HFFc6 (cell line): Measurements from ENCODE around the gene RHBDL3. TPM values are rescaled to one million over a fixed set of nuclear protein-coding genes. Genes with fewer than 3 reads are reported as not detected.
"Not testable (repeated sequence)": the region's sequence is repeated elsewhere in the genome, so short reads cannot be mapped to it uniquely, and the experiment has no call there.

Source experiments
- DNase-seq: peaks from one replicate; pipeline ENCODE4 v3.0.0-alpha.2; 2018
- H3K27ac Mint-ChIP-seq: 2 replicates; pipeline ENCODE4 v1.8.0; 2020; ENCODE audit warnings: mild to moderate bottlenecking, mixed read lengths
- H3K27me3 Mint-ChIP-seq: 2 replicates; pipeline ENCODE4 v1.8.0; 2021; ENCODE audit warnings: mild to moderate bottlenecking, moderate library complexity, mixed read lengths; ENCODE audit not compliant: insufficient read depth
- H3K36me3 Mint-ChIP-seq: 2 replicates; pipeline ENCODE4 v1.8.0; 2021; ENCODE audit warnings: low read depth, mixed read lengths
- H3K4me1 Mint-ChIP-seq: 2 replicates; pipeline ENCODE4 v1.8.0; 2020; ENCODE audit warnings: low read depth, mixed read lengths
- H3K4me3 Mint-ChIP-seq: 2 replicates; pipeline ENCODE4 v1.8.0; 2020; ENCODE audit warnings: mild to moderate bottlenecking, moderate library complexity, mixed read lengths
- H3K9me3 Mint-ChIP-seq: 2 replicates; pipeline ENCODE4 v1.8.0; 2020; ENCODE audit warnings: mild to moderate bottlenecking, mixed read lengths
- total RNA-seq, 6 experiments: library from RNA; stranded (reverse); fragmentation: NEBNext Ultra II Directional; extraction: Animal tissue kit (Norgen Biotek cat#: 25700); gene quantifications; 2 replicates in 1 of 6; 3 replicates in 5 of 6; pipeline ENCODE4 v1.2.3, GENCODE V29; 2021
- TF ChIP-seq, protein P1 (sequence below): fragments of 200-600 bp; sonication (generic); IDR thresholded peaks from 2 replicates; pipeline ENCODE4 v1.5.0; 2021; ENCODE audit warnings: antibody characterized with exemption, mild to moderate bottlenecking

RHBDL3 gene
- total RNA-seq, 6 experiments from 2014 or later: 0.07 TPM; not detected in 5

DNA sequence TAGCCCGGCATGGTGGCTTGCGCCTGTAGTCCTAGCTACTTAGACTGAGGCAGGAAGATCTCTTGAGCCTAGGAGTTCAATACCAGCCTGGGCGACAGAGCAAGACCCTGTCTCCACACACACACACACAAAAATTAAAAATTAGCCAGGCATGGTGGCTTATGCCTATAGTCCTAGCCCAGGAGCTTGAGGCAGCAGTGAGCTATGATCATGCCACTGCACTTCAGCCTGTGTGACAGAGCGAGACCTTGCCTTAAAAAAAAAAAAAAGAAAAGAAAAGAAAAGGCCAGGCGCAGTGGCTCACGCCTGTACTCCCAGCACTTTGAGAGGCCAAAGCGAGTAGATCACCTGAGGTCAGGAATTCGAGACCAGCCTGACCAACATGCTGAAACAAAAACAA lies 52.4 kb downstream of the RHBDL3 start:
- H3K27me3 Mint-ChIP-seq: peaks cover 26% of the 10 kb centered on the region
- TF ChIP-seq, protein P1, sequence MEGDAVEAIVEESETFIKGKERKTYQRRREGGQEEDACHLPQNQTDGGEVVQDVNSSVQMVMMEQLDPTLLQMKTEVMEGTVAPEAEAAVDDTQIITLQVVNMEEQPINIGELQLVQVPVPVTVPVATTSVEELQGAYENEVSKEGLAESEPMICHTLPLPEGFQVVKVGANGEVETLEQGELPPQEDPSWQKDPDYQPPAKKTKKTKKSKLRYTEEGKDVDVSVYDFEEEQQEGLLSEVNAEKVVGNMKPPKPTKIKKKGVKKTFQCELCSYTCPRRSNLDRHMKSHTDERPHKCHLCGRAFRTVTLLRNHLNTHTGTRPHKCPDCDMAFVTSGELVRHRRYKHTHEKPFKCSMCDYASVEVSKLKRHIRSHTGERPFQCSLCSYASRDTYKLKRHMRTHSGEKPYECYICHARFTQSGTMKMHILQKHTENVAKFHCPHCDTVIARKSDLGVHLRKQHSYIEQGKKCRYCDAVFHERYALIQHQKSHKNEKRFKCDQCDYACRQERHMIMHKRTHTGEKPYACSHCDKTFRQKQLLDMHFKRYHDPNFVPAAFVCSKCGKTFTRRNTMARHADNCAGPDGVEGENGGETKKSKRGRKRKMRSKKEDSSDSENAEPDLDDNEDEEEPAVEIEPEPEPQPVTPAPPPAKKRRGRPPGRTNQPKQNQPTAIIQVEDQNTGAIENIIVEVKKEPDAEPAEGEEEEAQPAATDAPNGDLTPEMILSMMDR: no peak
- no peaks in the 10 kb centered on the region for H3K9me3 Mint-ChIP-seq
- H3K4me1 Mint-ChIP-seq: no peaks in the 10 kb centered on the region
- H3K36me3 Mint-ChIP-seq: no peaks in the 10 kb centered on the region
- no peak for DNase-seq
- H3K27ac Mint-ChIP-seq: no peak overlapping the region
- H3K4me3 Mint-ChIP-seq: no peak overlapping the region

DNA sequence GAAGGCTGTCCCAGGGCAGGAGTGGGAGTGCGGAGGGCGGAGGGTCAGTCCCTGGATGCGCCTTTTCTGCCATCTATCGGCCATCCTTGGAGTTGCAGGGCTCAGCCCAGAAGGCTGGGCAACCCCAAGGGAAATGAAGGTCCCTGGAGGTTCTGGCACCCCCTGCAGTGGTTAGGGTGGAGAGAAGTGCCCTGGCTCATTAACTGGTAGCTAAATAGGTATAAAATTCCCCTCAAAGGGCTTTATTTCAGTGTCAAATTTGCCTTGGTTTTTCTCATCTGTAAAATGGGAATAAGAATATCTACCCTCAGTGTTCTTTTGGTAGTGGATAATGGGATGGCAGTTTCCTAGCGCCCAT lies 53.9 kb downstream of the RHBDL3 start:
- no peak overlapping the region for H3K4me3 Mint-ChIP-seq
- TF ChIP-seq, protein P1: peak; percentile 92
- H3K27me3 Mint-ChIP-seq: peaks cover 26% of the 10 kb centered on the region
- no peak overlapping the region for H3K27ac Mint-ChIP-seq
- no peaks in the 10 kb centered on the region for H3K9me3 Mint-ChIP-seq
- peak; percentile 41 for DNase-seq
- H3K4me1 Mint-ChIP-seq: peaks cover 9% of the 10 kb centered on the region
- no peaks in the 10 kb centered on the region for H3K36me3 Mint-ChIP-seq

DNA sequence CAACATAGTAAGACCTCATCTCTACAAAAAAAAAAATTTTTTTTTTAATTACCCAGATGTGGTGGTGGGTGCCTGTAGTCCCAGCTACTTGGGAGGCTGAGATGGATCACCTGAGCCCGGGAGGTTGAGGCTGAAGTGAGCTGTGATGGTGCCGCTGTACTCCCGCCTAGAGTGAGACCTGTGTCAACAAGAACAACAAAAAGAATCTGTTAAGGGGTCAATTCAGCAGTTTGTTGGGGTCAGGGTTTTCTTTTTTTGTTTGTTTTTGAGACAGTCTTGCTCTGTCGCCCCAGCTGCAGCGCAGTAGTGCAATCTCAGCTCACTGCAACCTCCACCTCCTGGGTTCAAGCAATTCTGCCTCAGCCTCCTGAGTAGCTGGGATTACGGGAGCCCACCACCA lies 54.4 kb downstream of the RHBDL3 start:
- peaks cover 10% of the 10 kb centered on the region for H3K4me1 Mint-ChIP-seq
- not testable (repeated sequence) for H3K27ac Mint-ChIP-seq, H3K4me3 Mint-ChIP-seq, H3K9me3 Mint-ChIP-seq, H3K36me3 Mint-ChIP-seq, DNase-seq
- peaks cover 22% of the 10 kb centered on the region for H3K27me3 Mint-ChIP-seq

DNA sequence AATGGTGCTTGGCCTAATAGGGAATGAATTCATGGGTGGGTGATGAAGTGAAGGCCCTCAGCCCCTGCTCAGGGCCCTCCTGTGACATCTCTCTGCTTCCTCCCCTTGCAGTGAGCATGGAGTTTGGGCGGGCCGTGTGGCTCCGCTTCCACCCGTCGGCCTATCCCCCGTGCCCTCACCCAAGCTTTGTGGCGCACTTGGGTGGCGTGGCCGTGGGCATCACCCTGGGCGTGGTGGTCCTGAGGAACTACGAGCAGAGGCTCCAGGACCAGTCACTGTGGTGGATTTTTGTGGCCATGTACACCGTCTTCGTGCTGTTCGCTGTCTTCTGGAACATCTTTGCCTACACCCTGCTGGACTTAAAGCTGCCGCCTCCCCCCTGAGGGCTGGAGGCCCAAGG lies 55.2 kb downstream of the RHBDL3 start:
- TF ChIP-seq, protein P1: no peak
- no peaks in the 10 kb centered on the region for H3K9me3 Mint-ChIP-seq
- H3K27ac Mint-ChIP-seq: no peak overlapping the region
- peaks cover 15% of the 10 kb centered on the region for H3K27me3 Mint-ChIP-seq
- H3K36me3 Mint-ChIP-seq: no peaks in the 10 kb centered on the region
- no peak for DNase-seq
- no peak overlapping the region for H3K4me3 Mint-ChIP-seq
- H3K4me1 Mint-ChIP-seq: peaks cover 10% of the 10 kb centered on the region

DNA sequence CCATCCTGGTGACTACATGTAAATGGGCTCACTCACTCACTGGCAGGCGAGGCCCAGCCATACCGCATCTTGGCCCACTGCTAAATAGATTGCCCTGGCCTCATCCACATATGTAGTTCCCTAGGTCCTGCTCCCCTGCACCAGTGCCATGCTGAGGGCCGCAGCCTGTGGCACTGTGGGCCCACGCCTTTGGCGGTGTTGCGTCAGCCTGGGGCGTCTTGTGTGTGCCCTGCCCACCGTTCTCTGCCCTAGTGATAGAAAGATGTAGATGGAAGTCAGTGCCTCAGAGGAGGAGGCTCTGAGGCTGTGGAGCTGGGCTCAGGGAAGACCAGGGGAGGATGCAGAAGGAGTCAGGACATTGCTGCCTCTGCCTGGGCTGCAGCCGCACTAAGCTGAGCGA lies 57.4 kb downstream of the RHBDL3 start:
- TF ChIP-seq, protein P1: no peak
- Mint-ChIP-seq H3K36me3 (no peaks in the 10 kb centered on the region), H3K9me3 (no peaks in the 10 kb centered on the region), H3K27ac (no peak overlapping the region), H3K27me3 (peaks cover 1% of the 10 kb centered on the region), H3K4me3 (no peak overlapping the region), H3K4me1 (peaks cover 10% of the 10 kb centered on the region)
- no peak for DNase-seq

DNA sequence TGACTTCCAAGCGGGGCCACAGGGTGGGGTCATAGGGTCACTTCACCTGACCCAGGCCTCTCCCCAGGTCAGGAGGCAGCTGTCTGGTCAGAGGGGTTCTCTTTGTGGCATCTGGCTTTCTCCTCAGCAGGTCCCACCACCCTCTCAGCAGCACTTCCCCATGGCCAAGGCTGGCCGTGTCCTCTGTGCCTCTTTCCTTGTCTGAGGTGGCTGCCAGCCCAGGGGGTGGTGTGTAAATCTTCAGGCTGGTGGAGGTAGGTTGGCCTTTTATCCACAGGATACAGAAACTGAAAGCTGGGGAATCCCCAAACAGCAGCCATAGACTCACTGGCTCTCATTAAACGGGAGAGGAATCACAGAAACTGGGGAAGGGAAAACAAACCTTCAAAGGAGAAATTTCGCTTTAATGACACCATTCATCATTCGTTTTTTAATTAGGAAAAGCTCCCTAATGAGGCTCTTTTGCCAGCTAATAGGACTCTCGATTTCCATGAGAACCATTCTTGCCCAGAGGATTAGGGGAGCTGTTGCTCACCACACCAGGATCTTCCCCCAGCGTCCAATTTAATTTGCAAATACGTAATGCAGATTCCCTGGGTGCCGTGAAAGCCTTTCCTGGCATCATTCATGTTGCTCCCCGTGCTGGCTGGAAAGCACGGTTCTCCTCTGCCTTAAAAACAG lies 58.3 kb downstream of the RHBDL3 start:
- H3K36me3 Mint-ChIP-seq: no peaks in the 10 kb centered on the region
- H3K27ac Mint-ChIP-seq: no peak overlapping the region; the same call in 1 of the 2 replicates
- peaks cover 10% of the 10 kb centered on the region for H3K4me1 Mint-ChIP-seq
- DNase-seq: no peak
- H3K9me3 Mint-ChIP-seq: no peaks in the 10 kb centered on the region
- H3K27me3 Mint-ChIP-seq: no peaks in the 10 kb centered on the region; the same call in none of the 2 replicates
- TF ChIP-seq, protein P1: no peak
- peak overlapping the region; percentile 57 for H3K4me3 Mint-ChIP-seq
